ENCODE measurements around the gene ARHGAP5. TPM values are rescaled to one million over a fixed set of nuclear protein-coding genes. Genes with fewer than 3 reads are reported as not detected.

Gene ARHGAP5
- total and polyA plus RNA-seq, 9 donors: 20.6 to 206 (median 139) TPM

- WGBS, 3 donors: 61 to 81% (median 65%) methylated on average over 1 of the region's 1 CpG
- H3K9me3 ChIP-seq: no peaks in the 10 kb centered on the region
- DNase-seq: no peak
- H3K4me1 ChIP-seq (ENCODE audit: insufficient read depth): peaks cover 2% of the 10 kb centered on the region
- H3K27me3 ChIP-seq: no peaks in the 10 kb centered on the region
- no peaks in the 10 kb centered on the region for H3K36me3 ChIP-seq
- no peak overlapping the region for H3K27ac ChIP-seq
- intact Hi-C loops (cut with DNase I): no loop called here
- TF ChIP-seq EP300 (IDR thresholded peaks at IDR 0.05) (no peak), CTCF (IDR thresholded peaks at IDR 0.05) (no peak), POLR2A (IDR thresholded peaks at IDR 0.05) (no peak)
- H3K4me3 ChIP-seq: no peak overlapping the region
These were observed 3.0 kb downstream of the ARHGAP5 start for GRCh38 chr14:32080001-32080510.

- Histone ChIP-seq H3K4me3 (no peak overlapping the region), H3K27me3 (no peaks in the 10 kb centered on the region), H3K36me3 (no peaks in the 10 kb centered on the region), H3K9me3 (no peaks in the 10 kb centered on the region), H3K4me1 (ENCODE audit: insufficient read depth) (peaks cover 4% of the 10 kb centered on the region), H3K27ac (no peak overlapping the region)
- intact Hi-C loops (cut with DNase I): no loop called here
- TF ChIP-seq POLR2A (IDR thresholded peaks at IDR 0.05) (no peak), EP300 (IDR thresholded peaks at IDR 0.05) (no peak), CTCF (IDR thresholded peaks at IDR 0.05) (no peak)
- no peak for DNase-seq
- WGBS, 3 donors: 95 to 96% (median 96%) methylated on average over 7 of the region's 7 CpGs
These were observed 4.8 kb downstream of the ARHGAP5 start for GRCh38 chr14:32081901-32082300.

- no peaks in the 10 kb centered on the region for H3K9me3 ChIP-seq
- no peaks in the 10 kb centered on the region for H3K36me3 ChIP-seq
- no peaks in the 10 kb centered on the region for H3K27me3 ChIP-seq
- TF ChIP-seq EP300 (IDR thresholded peaks at IDR 0.05) (no peak), CTCF (IDR thresholded peaks at IDR 0.05) (no peak), POLR2A (IDR thresholded peaks at IDR 0.05) (no peak)
- peaks cover 4% of the 10 kb centered on the region for H3K4me1 ChIP-seq (ENCODE audit: insufficient read depth)
- intact Hi-C loops (cut with DNase I): no loop called here
- no peak overlapping the region for H3K27ac ChIP-seq
- no peak for DNase-seq
- no peak overlapping the region for H3K4me3 ChIP-seq
These were observed 6.2 kb downstream of the ARHGAP5 start for GRCh38 chr14:32083315-32083624.

- Histone ChIP-seq H3K36me3 (no peaks in the 10 kb centered on the region), H3K4me3 (no peak overlapping the region), H3K9me3 (no peaks in the 10 kb centered on the region), H3K27me3 (no peaks in the 10 kb centered on the region), H3K27ac (no peak overlapping the region), H3K4me1 (ENCODE audit: insufficient read depth) (peaks cover 4% of the 10 kb centered on the region)
- no peak for TF ChIP-seq EP300 (IDR thresholded peaks at IDR 0.05)
- TF ChIP-seq POLR2A (IDR thresholded peaks at IDR 0.05): no peak
- no peak for TF ChIP-seq CTCF (IDR thresholded peaks at IDR 0.05)
- no peak for DNase-seq
- intact Hi-C loops (cut with DNase I): no loop called here
These were observed 6.7 kb downstream of the ARHGAP5 start for GRCh38 chr14:32083789-32084188.

Data from ovary (tissue), 9 donors.